ENCODE data around the gene COL19A1.

- TF ChIP-seq POLR2A (IDR thresholded peaks at IDR 0.05) (no peak), CTCF (IDR thresholded peaks at IDR 0.05) (no peak)
Observed at GRCh38 chr6:70041411-70041810, 175.1 kb downstream of the COL19A1 start.

All from prostate gland (tissue), 2 donors.